Measurements from ENCODE around the gene DAB1. TPM values are rescaled to one million over a fixed set of nuclear protein-coding genes. Genes with fewer than 3 reads are reported as not detected.

Gene DAB1
- total RNA-seq, 1 experiment from 2014 or later: not detected

DNA sequence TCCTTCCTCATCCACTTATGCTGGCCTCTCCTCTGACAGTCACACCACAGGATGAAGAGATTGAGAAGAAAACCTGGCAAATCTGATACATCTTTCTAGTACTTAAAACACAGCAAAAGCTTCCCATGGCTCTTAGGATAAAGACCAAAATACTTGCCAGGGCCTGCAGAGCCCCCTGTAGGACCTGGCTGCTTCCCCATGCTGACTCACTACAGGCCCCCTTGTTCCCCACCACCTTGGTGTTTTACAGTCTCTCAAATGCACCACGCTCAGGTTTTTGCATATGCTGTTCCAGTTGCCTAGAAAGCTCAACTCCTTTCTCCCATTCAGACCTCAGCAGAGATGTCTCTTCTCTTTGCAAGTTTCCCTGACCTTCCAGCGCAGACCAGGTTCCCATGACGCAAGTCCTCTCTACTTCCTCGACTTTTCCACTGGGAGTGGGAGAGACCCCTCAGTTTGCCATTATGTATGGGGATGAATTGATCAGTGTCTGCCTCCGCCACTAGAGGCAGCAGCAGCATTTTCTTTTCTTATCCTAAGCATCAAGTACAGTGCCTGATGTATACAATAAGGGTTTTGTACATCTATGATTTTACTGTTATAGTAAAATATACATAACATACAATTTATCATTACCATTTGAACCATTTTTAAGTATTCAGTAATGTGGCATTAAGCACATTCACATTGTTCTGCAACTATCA is 344.3 kb downstream of the DAB1 start:
- no peak for DNase-seq (ENCODE audit: low spot score)

DNA sequence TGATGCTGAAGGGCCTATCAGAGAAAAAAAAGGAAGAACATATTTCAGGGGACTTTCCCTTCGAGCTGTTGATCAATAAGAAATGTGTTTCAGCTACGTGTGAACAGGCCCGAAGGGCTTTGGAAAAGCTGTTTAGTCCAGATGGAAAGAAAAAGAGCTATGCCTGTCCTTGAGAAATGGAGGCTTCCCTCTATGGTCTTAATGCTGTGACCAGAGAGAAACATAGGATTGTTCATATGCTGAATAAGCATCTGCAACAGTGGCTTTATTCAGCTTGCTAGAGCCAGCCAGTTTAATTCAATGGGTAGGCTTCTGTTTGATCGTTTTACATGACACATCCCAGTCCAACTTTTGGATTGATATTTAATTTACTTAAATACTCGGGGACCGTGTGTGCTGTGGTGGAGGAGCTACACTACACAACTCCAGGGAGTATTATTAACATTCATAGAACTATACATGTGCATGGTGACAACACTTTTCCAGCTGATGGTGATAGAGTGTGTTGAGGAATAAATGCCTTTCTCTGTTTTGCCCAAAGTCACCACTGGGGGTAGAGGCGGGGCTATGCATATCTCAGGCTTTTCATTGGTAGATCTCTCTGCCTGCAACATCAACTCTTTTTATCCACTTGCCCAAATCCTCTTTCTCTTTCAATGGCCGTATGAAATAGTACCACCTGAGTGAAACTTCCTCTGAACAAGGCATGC is 351.3 kb downstream of the DAB1 start:
- DNase-seq (ENCODE audit: low spot score): no peak

DNA sequence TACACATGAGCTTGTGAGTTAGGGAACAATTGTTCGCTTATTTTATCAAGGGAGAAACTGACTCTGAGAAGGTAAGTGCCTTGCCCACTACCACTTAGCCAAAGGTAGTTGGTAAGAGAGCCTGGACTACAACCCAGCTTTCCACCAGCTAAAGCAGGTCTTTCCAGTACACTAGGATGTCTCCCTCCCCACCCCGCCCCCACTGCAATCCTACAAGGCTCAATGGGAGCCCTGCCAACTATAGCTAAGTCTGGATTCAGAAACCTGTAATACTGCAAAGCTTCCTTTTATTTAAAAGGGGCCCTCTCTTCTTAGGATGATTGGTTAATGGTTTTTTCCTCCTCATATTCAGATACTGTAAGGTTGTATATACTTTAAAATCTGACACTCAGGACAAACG is 356.0 kb downstream of the DAB1 start:
- no peak for DNase-seq (ENCODE audit: low spot score)

DNA sequence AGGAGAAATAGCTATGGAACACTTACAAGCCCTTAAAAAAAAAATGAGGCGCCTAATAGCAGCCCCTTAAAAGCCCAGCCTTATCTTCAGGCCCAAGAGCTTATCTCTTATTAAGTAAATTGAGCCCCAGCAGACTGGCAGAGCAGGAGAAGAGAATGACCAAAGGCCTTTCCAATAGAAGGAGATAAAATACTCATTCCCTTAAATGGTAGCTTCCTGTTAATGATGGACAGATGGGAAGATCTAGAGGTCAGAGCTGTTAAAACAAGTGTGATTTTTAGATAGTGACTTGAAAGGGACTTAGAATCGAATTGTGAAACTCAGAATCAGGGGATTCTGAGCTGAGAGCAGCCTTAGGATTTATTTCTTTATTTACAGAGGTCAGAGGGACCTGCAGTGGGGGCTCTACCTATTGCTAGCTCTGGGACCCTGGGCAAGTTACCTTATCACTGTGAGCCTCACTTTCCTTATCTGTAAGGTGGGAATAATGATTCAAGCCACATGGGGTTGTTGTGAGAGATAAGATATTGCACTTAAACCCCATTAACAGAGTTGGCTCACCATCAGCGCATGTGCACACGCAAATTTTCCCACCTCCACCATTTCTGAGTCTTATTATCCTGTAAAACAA is 356.8 kb downstream of the DAB1 start:
- no peak for DNase-seq (ENCODE audit: low spot score)

DNA sequence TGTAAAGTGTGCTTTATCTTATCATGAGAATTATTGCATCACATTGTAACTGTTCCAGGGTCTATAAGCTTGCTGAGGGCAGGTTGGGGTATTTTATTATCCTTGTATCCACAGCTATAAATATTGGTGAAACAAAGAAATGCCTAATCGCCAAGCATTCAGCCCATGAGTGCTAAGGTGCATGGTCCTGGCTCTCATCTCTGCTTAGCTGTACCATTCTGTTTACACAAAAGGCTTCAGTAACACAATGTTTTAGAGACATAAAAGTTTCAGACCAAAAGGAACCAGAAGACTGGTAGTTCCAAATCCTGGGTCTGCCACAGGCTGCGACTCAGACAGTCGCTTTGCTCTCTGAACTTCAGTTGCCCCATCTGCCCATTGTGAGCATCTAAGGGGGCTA is 358.4 kb downstream of the DAB1 start:
- no peak for DNase-seq (ENCODE audit: low spot score)

DNA sequence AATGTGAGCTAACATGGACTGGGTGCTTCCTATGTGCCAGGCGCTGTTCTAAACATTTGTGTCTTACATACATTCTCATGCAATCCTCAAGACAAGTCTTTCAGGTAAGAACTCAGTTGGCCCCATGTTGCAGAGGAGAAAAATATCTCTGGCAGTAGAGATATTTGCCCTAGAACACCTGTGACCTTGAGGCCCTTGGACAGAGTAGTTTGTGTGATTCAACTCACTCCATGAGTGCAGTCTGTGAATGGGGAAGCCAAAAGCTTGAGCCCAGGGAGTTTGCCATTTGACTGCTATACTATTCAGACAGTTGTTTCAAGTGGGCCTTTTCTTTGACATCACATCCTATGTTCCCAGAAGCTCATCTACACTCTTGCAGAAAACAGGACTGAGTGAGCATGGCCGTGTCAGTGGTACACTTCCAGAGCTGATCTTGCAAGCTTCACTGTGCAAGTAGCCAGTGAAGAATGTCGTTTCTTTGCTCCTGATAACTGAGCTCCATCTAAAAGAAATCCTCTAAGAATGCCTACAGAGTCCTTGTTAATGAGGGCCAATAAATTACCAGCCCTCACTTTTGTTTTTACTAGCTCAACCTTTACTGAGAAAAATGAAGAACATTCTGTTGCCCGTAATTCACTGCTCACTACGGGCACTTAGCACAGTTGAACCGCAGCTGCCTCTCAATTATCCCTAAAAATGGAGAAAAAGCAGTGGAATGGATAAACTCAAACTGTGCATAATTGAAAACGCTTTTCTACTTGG is 359.3 kb downstream of the DAB1 start:
- DNase-seq (ENCODE audit: low spot score): no peak

DNA sequence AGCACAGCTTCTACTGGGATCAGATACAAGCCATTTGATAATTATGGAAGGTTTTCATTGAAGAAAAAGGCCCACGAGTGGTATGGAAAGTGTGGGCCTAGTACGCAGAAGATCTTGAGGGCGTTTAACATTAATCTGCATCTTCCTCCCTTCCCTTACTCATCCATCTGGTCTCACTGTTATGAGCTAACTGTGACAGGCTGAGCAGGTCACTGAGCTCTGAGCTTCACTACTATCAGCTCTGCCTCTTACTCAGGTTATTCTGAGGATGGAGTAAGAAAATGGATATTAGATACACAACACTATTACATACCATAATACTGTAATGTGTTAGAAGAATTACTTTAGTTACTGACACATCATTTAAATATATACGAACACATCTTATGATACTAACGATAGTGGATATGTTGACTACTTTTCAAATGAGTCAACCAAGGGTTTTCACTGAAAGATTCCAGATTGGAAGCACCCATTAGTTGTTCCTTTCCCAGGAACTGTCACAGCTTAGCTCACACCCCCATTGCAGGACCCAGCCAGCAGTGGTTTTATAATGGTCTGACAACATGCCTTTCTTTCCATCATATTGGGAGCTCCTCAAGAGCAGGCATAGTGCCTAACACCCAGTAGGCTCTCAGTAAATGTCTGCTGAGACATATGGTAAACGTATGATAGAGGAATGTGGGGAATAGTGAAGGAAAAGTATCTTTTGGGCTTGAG is 360.3 kb downstream of the DAB1 start:
- DNase-seq (ENCODE audit: low spot score): no peak

DNA sequence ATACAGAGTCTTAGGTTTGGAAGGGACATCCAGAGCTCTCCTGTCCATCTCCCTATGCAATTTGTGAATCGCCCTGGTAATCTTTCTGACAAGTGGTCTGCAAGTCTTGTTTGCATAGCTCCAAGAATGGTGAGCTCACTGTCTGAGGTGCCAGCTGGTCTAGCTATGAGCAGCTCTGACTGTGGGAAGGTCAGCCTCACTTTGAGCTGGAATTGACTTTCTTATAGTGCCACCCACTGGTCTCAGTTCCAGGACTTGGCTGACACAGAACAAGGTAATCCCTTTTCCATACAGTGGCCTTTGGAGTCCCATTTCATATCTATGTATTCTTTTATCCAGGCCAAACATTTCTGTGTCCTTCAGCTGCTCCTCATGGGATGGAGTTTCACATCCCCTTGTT is 362.5 kb downstream of the DAB1 start:
- DNase-seq (ENCODE audit: low spot score): no peak

DNA sequence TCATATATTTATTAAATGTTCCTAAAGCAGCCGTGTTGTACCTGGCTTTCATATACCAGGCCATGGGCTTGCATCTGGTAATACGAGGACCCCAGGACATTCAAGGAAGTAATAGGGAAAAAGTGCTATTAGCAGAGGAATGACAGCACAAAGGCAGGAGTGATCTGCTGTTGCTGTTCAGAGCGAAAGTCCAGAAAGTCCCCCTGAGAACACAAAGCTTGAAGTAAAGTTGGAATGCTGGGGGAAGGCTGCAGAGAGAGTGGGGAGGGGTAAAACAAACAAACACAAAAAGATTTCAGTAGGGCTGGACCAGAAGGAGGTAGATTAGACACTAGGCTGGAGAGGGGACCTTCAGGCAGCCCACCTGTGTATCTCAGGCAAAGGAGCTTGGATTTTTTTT is 363.4 kb downstream of the DAB1 start:
- DNase-seq (ENCODE audit: low spot score): no peak

DNA sequence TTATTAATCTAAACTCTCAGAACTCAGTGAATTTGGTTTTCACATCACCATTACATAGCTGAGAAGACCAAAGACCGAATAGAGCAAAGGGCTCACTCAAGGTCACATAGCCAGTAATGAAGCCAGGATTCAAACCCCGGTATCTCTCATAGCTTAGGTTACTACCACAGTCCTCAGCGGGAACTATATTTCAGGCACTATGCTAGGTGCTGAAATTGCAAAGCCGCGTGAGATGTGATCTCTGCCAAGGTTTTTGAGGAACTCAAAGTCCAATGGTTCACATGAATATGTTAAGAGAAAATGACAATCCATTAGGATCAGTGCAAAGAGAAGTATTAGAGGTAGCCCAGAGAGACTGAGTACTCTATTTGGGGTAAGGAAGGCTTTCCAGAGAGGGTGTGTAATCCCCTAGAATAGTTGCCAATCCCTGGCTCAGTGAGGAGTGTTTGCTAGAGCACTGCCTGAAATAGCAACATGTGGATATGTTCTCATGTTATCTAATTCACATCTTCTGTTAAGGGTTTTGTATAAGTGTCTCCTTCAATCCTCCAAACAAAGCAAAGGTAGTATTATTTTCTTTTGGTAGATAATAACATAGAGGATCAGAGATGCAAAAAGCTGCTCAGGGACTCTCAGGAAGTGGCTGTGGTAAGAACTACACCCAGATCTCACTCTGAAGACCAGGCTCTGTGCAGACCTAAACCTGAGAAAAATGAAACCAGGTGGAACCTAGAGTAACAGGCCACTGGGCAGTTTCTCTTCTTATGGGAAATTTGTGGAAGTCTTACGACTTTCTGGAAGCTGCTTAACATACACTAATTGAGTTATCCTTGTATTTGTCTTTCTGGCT is 365.0 kb downstream of the DAB1 start:
- no peak for DNase-seq (ENCODE audit: low spot score)

DNA sequence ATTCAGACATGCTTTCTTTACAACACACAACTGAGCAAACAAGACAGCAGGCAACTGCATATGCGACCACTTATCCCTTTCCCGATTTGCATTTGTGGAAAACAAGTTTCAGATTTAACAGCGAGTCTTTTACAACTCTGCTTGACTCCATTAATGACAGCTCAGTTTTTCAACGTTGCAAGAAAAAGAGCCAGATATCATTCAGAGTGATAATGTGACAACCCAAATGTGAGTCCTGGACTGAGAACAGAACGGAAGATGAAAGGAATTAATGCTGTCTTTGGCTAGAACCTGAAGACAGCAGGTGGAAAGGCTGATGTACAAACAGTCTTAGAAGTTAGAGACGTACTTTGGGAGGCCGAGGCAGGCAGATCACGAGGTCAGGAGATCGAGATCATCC is 375.0 kb downstream of the DAB1 start:
- no peak for DNase-seq (ENCODE audit: low spot score)

DNA sequence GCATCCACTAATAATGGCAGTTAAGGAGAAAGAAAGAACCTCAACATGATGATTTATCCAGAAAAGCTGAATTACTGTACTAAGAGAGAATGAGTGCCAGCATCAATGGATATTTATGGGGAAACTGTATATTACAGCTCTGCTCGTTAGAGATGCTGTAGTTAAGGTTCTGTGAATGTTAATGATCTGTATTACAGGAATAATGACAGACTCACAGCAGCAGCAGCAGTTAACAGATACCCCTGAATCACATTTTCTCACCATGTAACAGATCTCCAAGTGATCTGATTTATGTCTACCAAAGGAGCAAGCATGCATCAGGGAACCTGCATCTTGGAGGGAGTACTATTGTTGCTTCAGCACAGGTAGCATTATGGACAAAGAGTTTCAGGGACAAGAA is 377.4 kb downstream of the DAB1 start:
- DNase-seq (ENCODE audit: low spot score): no peak

DNA sequence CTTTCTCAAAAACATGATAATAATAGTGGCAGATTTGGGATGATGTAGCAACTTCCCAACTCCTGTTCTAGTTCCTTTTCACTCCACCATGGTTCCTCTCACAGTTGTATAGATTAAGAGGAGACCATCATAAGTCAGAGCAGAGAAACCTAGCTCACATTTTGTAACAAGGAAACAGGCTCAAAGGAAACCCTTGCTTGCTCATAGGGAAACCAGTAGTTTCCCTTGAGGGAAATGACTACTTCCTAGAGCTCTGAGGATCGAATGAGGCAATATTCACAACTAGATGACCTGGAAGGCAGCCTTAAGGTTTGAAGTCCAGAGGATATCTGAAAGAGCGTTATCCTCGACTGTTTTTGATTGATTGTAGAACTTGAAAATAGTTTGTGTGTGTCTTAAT is 382.0 kb downstream of the DAB1 start:
- DNase-seq (ENCODE audit: low spot score): no peak

DNA sequence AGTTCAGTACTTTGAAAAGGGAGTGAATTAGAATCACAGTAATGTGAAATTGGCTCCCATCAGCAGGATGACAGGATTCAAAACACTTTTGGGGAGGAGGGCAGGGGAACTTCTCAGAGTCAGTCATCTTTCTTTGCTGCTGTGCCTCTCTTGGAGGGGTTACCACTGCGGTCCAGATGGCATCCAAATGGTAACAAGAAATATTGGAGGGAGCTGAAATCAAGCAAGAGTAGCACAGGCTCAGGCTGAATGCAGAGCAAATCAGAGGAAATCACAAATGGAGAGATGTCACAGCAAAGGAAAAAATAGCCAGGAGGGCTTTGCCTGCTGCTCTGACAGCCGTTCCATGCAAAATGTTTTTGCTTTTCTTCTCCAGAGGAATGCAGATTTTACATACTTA is 383.0 kb downstream of the DAB1 start:
- DNase-seq (ENCODE audit: low spot score): no peak

DNA sequence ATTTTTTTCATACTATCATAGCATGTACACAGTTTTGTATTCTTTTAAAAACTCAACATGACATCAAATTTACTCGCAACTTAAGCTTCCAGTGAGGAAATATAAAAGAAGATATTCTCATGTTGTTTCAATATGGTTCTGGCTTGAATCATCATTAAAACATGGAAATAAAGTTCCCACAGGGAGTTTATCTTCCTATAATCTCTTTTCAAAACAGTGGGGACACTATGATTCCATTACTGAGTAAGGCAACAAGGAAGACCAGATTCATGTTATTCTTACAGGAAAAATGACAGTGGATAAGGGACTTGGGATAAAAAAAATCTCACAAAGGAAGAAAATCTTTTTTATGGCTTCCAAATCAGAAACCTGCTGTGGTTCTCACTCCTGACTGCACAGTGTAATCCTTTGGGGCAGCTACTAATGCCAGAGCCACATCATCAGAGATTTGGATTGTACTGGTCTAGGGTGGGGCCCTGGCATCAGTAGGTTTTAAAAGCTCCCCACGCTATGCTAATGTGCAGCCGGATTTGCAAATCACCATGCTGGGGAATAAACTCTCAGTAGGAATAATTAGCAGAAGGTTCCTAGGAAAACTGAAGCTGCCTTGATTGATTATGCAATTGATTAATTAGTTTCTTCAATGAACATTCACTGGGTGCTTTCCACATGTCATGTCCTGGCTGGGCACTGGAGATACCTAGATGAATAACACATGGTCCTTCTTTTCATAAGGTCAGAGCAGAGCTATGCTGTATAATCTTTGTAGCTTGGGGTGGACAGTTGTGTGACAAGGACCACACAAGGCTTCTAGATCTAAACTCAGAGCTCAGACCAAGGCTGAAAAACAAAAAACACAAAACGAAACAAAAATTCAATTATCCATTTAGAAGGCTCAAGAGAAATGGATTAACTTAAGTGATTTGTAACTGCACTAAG is 386.9 kb downstream of the DAB1 start:
- no peak for DNase-seq (ENCODE audit: low spot score)

DNA sequence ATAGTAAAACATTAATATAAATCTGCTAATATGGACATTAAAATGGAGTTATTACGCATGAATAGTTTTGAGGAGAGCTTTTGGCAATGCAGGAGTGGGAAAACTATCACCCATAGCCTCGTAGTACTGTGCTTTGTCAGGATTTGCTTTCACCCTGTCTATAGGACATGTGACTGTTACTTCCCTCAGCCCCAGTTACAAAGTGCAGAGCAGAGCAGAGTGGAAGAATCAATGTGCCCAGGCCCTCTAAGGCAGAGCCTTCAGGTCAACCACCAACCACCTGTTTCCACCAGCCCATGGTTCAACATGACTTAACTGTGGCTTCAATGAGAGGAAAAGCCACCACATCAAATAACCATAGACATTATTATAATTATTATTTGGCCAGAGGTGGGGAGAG is 389.1 kb downstream of the DAB1 start:
- DNase-seq (ENCODE audit: low spot score): no peak

DNA sequence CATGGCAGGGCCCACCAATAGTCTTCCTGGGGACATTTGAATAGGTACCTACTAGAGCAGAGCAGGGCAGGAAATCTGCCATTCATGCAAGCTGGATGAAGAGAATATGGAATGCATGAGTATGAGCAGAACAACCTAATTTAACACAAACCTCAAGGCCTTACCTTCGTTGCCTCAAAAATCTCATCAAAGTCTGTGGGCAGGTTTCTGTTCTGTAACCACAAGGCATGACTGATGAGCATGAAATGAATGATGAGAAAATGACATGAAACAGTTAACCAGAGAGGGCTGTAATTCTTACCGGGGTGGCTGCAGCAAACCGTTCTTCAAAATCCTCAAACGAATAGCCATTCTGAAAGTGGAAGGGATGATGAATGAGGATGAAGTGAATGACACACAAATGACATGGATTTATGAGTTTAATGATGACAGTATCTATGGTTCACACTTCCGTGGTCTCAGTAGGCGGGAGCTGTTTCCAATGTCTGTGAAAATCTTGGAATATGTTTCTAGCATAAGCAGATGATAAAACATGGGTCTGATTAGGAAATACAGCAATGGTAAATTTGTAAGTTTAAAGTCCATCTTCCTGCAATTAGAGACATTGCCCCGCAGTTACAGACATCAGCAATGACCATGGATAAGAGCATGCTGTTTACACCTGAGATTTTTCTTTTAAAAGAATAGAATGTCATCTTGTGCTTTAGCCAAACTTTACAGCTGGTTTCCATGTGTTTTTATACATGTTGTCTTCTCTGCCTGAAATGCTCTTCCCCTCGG is 390.4 kb downstream of the DAB1 start:
- no peak for DNase-seq (ENCODE audit: low spot score)

DNA sequence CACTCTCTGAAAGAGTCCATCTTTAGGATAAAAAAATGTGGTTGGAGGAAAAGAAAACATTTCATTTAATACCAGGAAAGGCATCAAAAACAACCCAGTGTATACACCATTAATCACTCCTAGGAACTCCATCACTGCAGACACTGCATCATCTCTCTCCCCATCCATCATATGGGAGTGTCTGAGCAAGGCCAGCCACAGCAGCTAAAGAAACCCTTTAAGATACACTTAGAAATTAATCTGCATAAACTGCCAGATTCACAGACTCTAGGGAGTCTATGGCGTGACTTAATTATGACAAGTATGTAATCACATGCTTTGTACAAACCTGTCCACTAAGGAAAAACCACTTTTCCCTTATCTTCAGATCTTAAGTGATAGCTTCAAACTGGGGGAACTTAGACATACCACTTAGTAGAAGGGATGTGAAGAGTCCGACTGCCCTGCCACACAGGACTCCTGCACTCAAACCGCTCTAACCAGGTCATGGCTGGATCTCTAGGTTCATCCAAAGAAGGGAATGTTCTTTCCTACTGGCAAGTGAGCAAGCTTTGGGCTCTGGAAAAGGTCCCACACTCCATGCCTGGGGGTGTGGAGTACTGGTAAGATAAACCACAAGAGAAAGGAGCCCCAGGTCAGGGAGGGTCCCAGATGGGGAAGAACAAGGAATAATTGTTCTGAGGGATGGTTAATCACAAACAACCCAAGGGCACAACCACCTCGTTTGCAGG is 397.1 kb downstream of the DAB1 start:
- DNase-seq (ENCODE audit: low spot score): no peak
